ENCODE data around the gene C9orf153.

GRCh38 chr9:86176468-86176867 is 83.0 kb downstream of the C9orf153 start:
- TF ChIP-seq MXI1 (IDR thresholded peaks at IDR 0.05; ENCODE audit: borderline replicate concordance, low read depth, low read length) = no peak
- TF ChIP-seq CTCF (conservative IDR thresholded peaks at IDR 0.05; ENCODE audit: low read depth, low read length) = no peak
- TF ChIP-seq USF2 (IDR thresholded peaks at IDR 0.05; ENCODE audit: low read depth, low read length) = no peak
- no peak for TF ChIP-seq BHLHE40 (IDR thresholded peaks at IDR 0.05; ENCODE audit: low read depth, low read length)
- no peak for TF ChIP-seq SMC3 (IDR thresholded peaks at IDR 0.05; ENCODE audit: low read depth, low read length)

Data from IMR-90 (cell line).